ENCODE data around the gene ARSK.

The ARSK gene

GRCh38 chr5:95609711-95610110 is 54.8 kb downstream of the ARSK start:
- no peak for DNase-seq (ENCODE audit: extremely low spot score)
- ChIA-PET POLR2A (no interaction called here), CTCF (no interaction called here)
- TF ChIP-seq SP1 (IDR thresholded peaks at IDR 0.05) = no peak
- no peak for TF ChIP-seq TARDBP (IDR thresholded peaks at IDR 0.05)
- TF ChIP-seq ZNF384 (IDR thresholded peaks at IDR 0.05) = no peak
- TF ChIP-seq FOXK2 (IDR thresholded peaks at IDR 0.05) = no peak
- no peak for TF ChIP-seq SUZ12 (IDR thresholded peaks at IDR 0.05)
- TF ChIP-seq ELF4 (IDR thresholded peaks at IDR 0.05) = no peak
- no peak for TF ChIP-seq PKNOX1 (IDR thresholded peaks at IDR 0.05)
- no peak for TF ChIP-seq BHLHE40 (IDR thresholded peaks at IDR 0.05; ENCODE audit: borderline replicate concordance)
- no peak for TF ChIP-seq ARNT (IDR thresholded peaks at IDR 0.05)
- TF ChIP-seq CTBP1 (IDR thresholded peaks at IDR 0.05; ENCODE audit: borderline replicate concordance) = no peak
- TF ChIP-seq FOXM1 (IDR thresholded peaks at IDR 0.05; ENCODE audit: borderline replicate concordance) = no peak
- TF ChIP-seq L3MBTL2 (conservative IDR thresholded peaks at IDR 0.05) = no peak
- no peak for TF ChIP-seq HDGF (IDR thresholded peaks at IDR 0.05; ENCODE audit: borderline replicate concordance)
- TF ChIP-seq LEF1 (IDR thresholded peaks at IDR 0.05; ENCODE audit: borderline replicate concordance) = no peak
- no peak for TF ChIP-seq NFRKB (IDR thresholded peaks at IDR 0.05)
- TF ChIP-seq FOXA1 (IDR thresholded peaks at IDR 0.05) = no peak

GRCh38 chr5:95610546-95610945 is 55.6 kb downstream of the ARSK start:
- POLR2A ChIA-PET = no interaction called here
- CTCF ChIA-PET = no interaction called here
- TF ChIP-seq SUZ12 (IDR thresholded peaks at IDR 0.05) (no peak), LEF1 (IDR thresholded peaks at IDR 0.05; ENCODE audit: borderline replicate concordance) (no peak), FOXK2 (IDR thresholded peaks at IDR 0.05) (no peak), HDGF (IDR thresholded peaks at IDR 0.05; ENCODE audit: borderline replicate concordance) (no peak), SP1 (IDR thresholded peaks at IDR 0.05) (no peak), FOXA1 (IDR thresholded peaks at IDR 0.05) (no peak), L3MBTL2 (conservative IDR thresholded peaks at IDR 0.05) (no peak), ARNT (IDR thresholded peaks at IDR 0.05) (no peak), ZNF384 (IDR thresholded peaks at IDR 0.05) (no peak), ELF4 (IDR thresholded peaks at IDR 0.05) (no peak), PKNOX1 (IDR thresholded peaks at IDR 0.05) (no peak), CTBP1 (IDR thresholded peaks at IDR 0.05; ENCODE audit: borderline replicate concordance) (no peak)
- no peak for DNase-seq (ENCODE audit: extremely low spot score)

GRCh38 chr5:95611396-95611795 is 56.5 kb downstream of the ARSK start:
- ChIA-PET CTCF (no interaction called here), POLR2A (no interaction called here)
- TF ChIP-seq SUZ12 (IDR thresholded peaks at IDR 0.05) = no peak
- no peak for TF ChIP-seq TARDBP (IDR thresholded peaks at IDR 0.05)
- no peak for TF ChIP-seq HDGF (IDR thresholded peaks at IDR 0.05; ENCODE audit: borderline replicate concordance)
- no peak for TF ChIP-seq FOXK2 (IDR thresholded peaks at IDR 0.05)
- no peak for TF ChIP-seq FOXM1 (IDR thresholded peaks at IDR 0.05; ENCODE audit: borderline replicate concordance)
- no peak for TF ChIP-seq PKNOX1 (IDR thresholded peaks at IDR 0.05)
- TF ChIP-seq FOXA1 (IDR thresholded peaks at IDR 0.05) = no peak
- no peak for TF ChIP-seq SP1 (IDR thresholded peaks at IDR 0.05)
- no peak for TF ChIP-seq NFRKB (IDR thresholded peaks at IDR 0.05)
- TF ChIP-seq CTBP1 (IDR thresholded peaks at IDR 0.05; ENCODE audit: borderline replicate concordance) = no peak
- no peak for TF ChIP-seq ARNT (IDR thresholded peaks at IDR 0.05)
- no peak for TF ChIP-seq ELF4 (IDR thresholded peaks at IDR 0.05)
- no peak for TF ChIP-seq L3MBTL2 (conservative IDR thresholded peaks at IDR 0.05)
- no peak for TF ChIP-seq LEF1 (IDR thresholded peaks at IDR 0.05; ENCODE audit: borderline replicate concordance)
- TF ChIP-seq ZNF384 (IDR thresholded peaks at IDR 0.05) = no peak
- TF ChIP-seq BHLHE40 (IDR thresholded peaks at IDR 0.05; ENCODE audit: borderline replicate concordance) = no peak
- no peak for DNase-seq (ENCODE audit: extremely low spot score)

- TF ChIP-seq PKNOX1 (IDR thresholded peaks at IDR 0.05) (no peak), FOXM1 (IDR thresholded peaks at IDR 0.05; ENCODE audit: borderline replicate concordance) (no peak), ZNF384 (IDR thresholded peaks at IDR 0.05) (no peak), CTBP1 (IDR thresholded peaks at IDR 0.05; ENCODE audit: borderline replicate concordance) (no peak), ARNT (IDR thresholded peaks at IDR 0.05) (no peak), SP1 (IDR thresholded peaks at IDR 0.05) (no peak), ELF4 (IDR thresholded peaks at IDR 0.05) (no peak), TARDBP (IDR thresholded peaks at IDR 0.05) (no peak), HDGF (IDR thresholded peaks at IDR 0.05; ENCODE audit: borderline replicate concordance) (no peak), L3MBTL2 (conservative IDR thresholded peaks at IDR 0.05) (no peak), BHLHE40 (IDR thresholded peaks at IDR 0.05; ENCODE audit: borderline replicate concordance) (no peak), LEF1 (IDR thresholded peaks at IDR 0.05; ENCODE audit: borderline replicate concordance) (no peak), NFRKB (IDR thresholded peaks at IDR 0.05) (no peak), FOXA1 (IDR thresholded peaks at IDR 0.05) (no peak), SUZ12 (IDR thresholded peaks at IDR 0.05) (no peak), FOXK2 (IDR thresholded peaks at IDR 0.05) (no peak)
- DNase-seq (ENCODE audit: extremely low spot score) = no peak
- ChIA-PET CTCF (no interaction called here), POLR2A (no interaction called here)
These were observed 58.6 kb downstream of the ARSK start for GRCh38 chr5:95613514-95613913.

GRCh38 chr5:95615164-95615467 is 60.2 kb downstream of the ARSK start:
- POLR2A ChIA-PET = no interaction called here
- DNase-seq (ENCODE audit: extremely low spot score) = no peak
- CTCF ChIA-PET = interaction anchor here (0.6 kb wide), 1 partner anchor 30 kb away, joined by 4 read pairs; no protein-coding TSS in a partner anchor
- no peak for TF ChIP-seq FOXA1 (IDR thresholded peaks at IDR 0.05)

- ChIA-PET CTCF (no interaction called here), POLR2A (no interaction called here)
- no peak for DNase-seq (ENCODE audit: extremely low spot score)
- no peak for TF ChIP-seq SUZ12 (IDR thresholded peaks at IDR 0.05)
- no peak for TF ChIP-seq ZNF384 (IDR thresholded peaks at IDR 0.05)
- no peak for TF ChIP-seq PKNOX1 (IDR thresholded peaks at IDR 0.05)
- TF ChIP-seq FOXA1 (IDR thresholded peaks at IDR 0.05) = no peak
- no peak for TF ChIP-seq FOXK2 (IDR thresholded peaks at IDR 0.05)
- no peak for TF ChIP-seq NFRKB (IDR thresholded peaks at IDR 0.05)
- TF ChIP-seq SP1 (IDR thresholded peaks at IDR 0.05) = no peak
- no peak for TF ChIP-seq L3MBTL2 (conservative IDR thresholded peaks at IDR 0.05)
- no peak for TF ChIP-seq LEF1 (IDR thresholded peaks at IDR 0.05; ENCODE audit: borderline replicate concordance)
These were observed 62.2 kb downstream of the ARSK start for GRCh38 chr5:95617057-95617456.

Data from HEK293T (cell line).